Thymus (tissue), 11 donors: ENCODE results near the gene PGBD5. TPM values are rescaled to one million over a fixed set of nuclear protein-coding genes. Genes with fewer than 3 reads are reported as not detected.

ENCODE experiments used
- DNase-seq, 9 donors: peaks; one replicate each; pipeline ENCODE4 v3.0.0-alpha.2; 2013; ENCODE audit warnings: low spot score in 9 of 9, low read depth in 6 of 9, missing footprints in 1 of 9
- H3K27ac ChIP-seq, 2 donors: one replicate each; pipeline ENCODE4 v1.5.1; 2013; ENCODE audit warnings: control low read depth in 1 of 2, low read depth in 1 of 2, low read length in 1 of 2, mild to moderate bottlenecking in 1 of 2, moderate library complexity in 1 of 2
- H3K27me3 ChIP-seq, 2 donors: one replicate each; pipeline ENCODE4 v1.5.1; 2013; ENCODE audit warnings: low read length in 1 of 2; ENCODE audit not compliant: control insufficient read depth in 2 of 2, insufficient read depth in 1 of 2
- H3K36me3 ChIP-seq, 2 donors: one replicate each; pipeline ENCODE4 v1.5.1; 2013; ENCODE audit warnings: low read length in 1 of 2, mild to moderate bottlenecking in 1 of 2, moderate library complexity in 1 of 2; ENCODE audit not compliant: control insufficient read depth in 2 of 2, insufficient read depth in 2 of 2
- H3K4me1 ChIP-seq, 2 donors: one replicate each; pipeline ENCODE4 v1.5.1; 2013; ENCODE audit warnings: low read length in 2 of 2; ENCODE audit not compliant: control insufficient read depth in 2 of 2, insufficient read depth in 2 of 2
- H3K4me3 ChIP-seq, 2 donors: one replicate each; pipeline ENCODE4 v1.5.1; 2013; ENCODE audit warnings: low read length in 2 of 2, control low read depth in 1 of 2, mild to moderate bottlenecking in 1 of 2
- H3K9me3 ChIP-seq, 2 donors: one replicate each; pipeline ENCODE4 v1.5.1; 2013; ENCODE audit warnings: low read length in 1 of 2, mild to moderate bottlenecking in 1 of 2; ENCODE audit not compliant: control insufficient read depth in 2 of 2, insufficient read depth in 1 of 2
- WGBS: extraction: QIAGEN DNeasy Blood & Tissue Kit; methylation state at CpG from one replicate; pipeline ENCODE4 v1.1.7; 2013; 5-methylcytosine and 5-hydroxymethylcytosine counted together
- polyA plus RNA-seq: library from polyadenylated mRNA; stranded (reverse); fragments of 200-250 nt; gene quantifications from one replicate; pipeline ENCODE4 v1.2.3, GENCODE V29; 2013
- total RNA-seq: library from RNA; stranded (reverse); fragments of 120-200 nt; gene quantifications from one replicate; pipeline ENCODE4 v1.2.4, GENCODE V29; 2013
- donor health status: healthy.

The PGBD5 gene
- total and polyA plus RNA-seq, 2 donors, result 2.1 to 4.4 TPM

GRCh38 chr1:230306169-230306568, 120.0 kb downstream of the PGBD5 start:
- H3K36me3 ChIP-seq, result no peaks in the 10 kb centered on the region
- H3K9me3 ChIP-seq, result no peaks in the 10 kb centered on the region
- DNase-seq, result no peak
- 81% methylated on average over 4 of the region's 4 CpGs for WGBS
- no peak overlapping the region for H3K4me3 ChIP-seq
- H3K27ac ChIP-seq, result no peak overlapping the region
- H3K4me1 ChIP-seq, result peaks cover 0 to 19% of the 10 kb centered on the region in 2 donors
- H3K27me3 ChIP-seq, result no peaks in the 10 kb centered on the region

GRCh38 chr1:230303822-230304221, 122.3 kb downstream of the PGBD5 start:
- H3K4me3 ChIP-seq, result no peak overlapping the region
- H3K4me1 ChIP-seq, result peaks cover 0 to 29% of the 10 kb centered on the region in 2 donors
- no peaks in the 10 kb centered on the region for H3K36me3 ChIP-seq
- no peak overlapping the region for H3K27ac ChIP-seq
- no peaks in the 10 kb centered on the region for H3K9me3 ChIP-seq
- 57% methylated on average over 6 of the region's 6 CpGs for WGBS
- no peaks in the 10 kb centered on the region for H3K27me3 ChIP-seq
- peak in 1 of 9 donors; percentile 20 for DNase-seq

DNA sequence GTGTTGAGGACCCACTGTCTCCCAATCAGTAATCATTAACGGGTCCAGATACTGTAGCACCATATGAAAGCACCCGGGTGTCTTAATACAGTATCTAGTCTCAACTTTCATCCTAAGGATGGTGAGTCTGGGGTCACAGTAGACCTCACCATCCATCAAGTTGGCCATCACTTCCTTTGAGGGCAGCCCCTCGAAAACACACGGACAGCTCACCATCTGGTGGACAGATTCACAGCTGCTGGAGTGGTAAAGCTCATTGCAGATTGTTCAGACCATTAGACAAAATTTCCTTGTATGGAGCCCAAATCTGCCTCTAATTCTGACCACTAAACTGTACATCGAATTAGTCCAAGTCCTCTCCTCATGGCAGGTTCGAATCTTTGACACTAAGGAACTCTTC, 123.1 kb downstream of the PGBD5 start:
- no peaks in the 10 kb centered on the region for H3K9me3 ChIP-seq
- no peaks in the 10 kb centered on the region for H3K36me3 ChIP-seq
- H3K4me3 ChIP-seq, result no peak overlapping the region
- DNase-seq, result no peak
- peaks cover 0 to 29% of the 10 kb centered on the region in 2 donors for H3K4me1 ChIP-seq
- H3K27me3 ChIP-seq, result no peaks in the 10 kb centered on the region
- 91% methylated on average over 6 of the region's 6 CpGs for WGBS
- H3K27ac ChIP-seq, result no peak overlapping the region

DNA sequence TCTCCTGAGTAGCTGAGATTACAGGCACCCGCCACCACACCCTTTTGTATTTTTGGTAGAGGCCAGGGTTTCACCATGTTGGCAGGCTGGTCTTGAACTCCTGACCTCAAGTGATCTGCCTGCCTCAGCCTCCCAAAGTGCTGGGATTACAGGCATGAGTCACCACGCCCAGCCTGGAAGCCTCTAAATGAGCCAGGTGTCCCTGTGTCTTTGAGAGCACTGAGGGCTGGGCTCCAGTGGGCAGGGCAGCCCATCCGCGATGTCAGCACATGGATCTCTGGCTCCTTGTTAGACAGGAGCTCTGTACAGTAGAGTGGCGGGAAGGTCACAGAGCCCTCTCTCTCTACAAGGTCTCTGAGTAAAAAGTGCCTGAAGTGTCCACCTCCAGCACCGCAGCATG, 124.3 kb downstream of the PGBD5 start:
- H3K27ac ChIP-seq, result no peak overlapping the region
- no peaks in the 10 kb centered on the region for H3K9me3 ChIP-seq
- no peak for DNase-seq
- no peak overlapping the region for H3K4me3 ChIP-seq
- no peaks in the 10 kb centered on the region for H3K36me3 ChIP-seq
- 98% methylated on average over 6 of the region's 6 CpGs for WGBS
- peaks cover 0 to 29% of the 10 kb centered on the region in 2 donors for H3K4me1 ChIP-seq
- H3K27me3 ChIP-seq, result no peaks in the 10 kb centered on the region

GRCh38 chr1:230301322-230301721, 124.8 kb downstream of the PGBD5 start:
- Histone ChIP-seq H3K27me3 (no peaks in the 10 kb centered on the region), H3K4me1 (peaks cover 0 to 29% of the 10 kb centered on the region in 2 donors), H3K36me3 (no peaks in the 10 kb centered on the region), H3K27ac (no peak overlapping the region), H3K9me3 (no peaks in the 10 kb centered on the region), H3K4me3 (no peak overlapping the region)
- WGBS, result 93% methylated on average over 8 of the region's 8 CpGs
- no peak for DNase-seq

- 91% methylated on average over 26 of the region's 26 CpGs for WGBS
- Histone ChIP-seq H3K27me3 (no peaks in the 10 kb centered on the region), H3K4me1 (peaks cover 0 to 29% of the 10 kb centered on the region in 2 donors), H3K27ac (no peak overlapping the region), H3K9me3 (no peaks in the 10 kb centered on the region), H3K4me3 (no peak overlapping the region), H3K36me3 (no peaks in the 10 kb centered on the region)
- no peak for DNase-seq
Measured at GRCh38 chr1:230300322-230301301, 125.5 kb downstream of the PGBD5 start.

DNA sequence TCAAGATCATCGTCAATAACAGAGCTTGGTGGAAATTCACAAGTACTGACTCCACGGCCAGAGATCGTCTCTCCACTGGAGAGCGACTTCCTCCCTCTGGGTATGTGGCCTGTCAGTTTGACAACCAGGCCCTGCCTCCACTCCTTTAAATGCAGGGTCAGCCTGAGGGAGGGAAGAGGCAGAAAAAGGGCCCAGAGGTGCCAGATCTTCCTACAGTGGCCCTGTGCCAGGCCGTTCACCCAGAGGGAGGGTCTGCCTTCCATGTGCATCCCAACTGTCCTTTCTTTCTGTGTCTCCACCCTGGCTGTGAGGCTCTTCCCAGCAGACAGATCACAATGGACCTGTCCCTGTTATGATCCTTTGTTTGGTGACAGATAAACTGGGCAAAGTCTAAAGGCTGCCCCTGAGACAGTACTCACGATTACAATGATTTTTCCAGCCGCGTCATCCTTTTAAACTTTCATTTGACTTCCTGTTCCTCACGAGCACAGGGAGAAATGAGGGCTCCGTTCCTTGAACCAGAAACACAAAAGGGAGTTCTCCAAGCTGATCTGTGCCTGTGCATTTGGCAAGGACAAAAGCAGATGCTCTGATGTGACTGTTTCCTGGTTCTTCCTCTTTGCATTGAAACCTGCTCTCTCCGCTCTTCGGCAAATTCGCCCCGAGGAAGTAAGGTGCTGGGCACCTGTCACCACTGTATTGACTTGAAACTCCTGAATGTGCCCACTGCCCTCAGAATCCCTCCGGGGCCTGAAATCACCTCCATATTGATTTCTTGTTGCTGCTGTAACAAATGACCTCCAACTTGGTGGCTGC, 126.7 kb downstream of the PGBD5 start:
- no peak overlapping the region for H3K27ac ChIP-seq
- WGBS, result 89% methylated on average over 15 of the region's 15 CpGs
- H3K36me3 ChIP-seq, result no peaks in the 10 kb centered on the region
- DNase-seq, result no peak
- H3K9me3 ChIP-seq, result no peaks in the 10 kb centered on the region
- peaks cover 0 to 29% of the 10 kb centered on the region in 2 donors for H3K4me1 ChIP-seq
- no peaks in the 10 kb centered on the region for H3K27me3 ChIP-seq
- no peak overlapping the region for H3K4me3 ChIP-seq

- Histone ChIP-seq H3K9me3 (no peaks in the 10 kb centered on the region), H3K36me3 (no peaks in the 10 kb centered on the region), H3K27me3 (no peaks in the 10 kb centered on the region), H3K27ac (no peak overlapping the region), H3K4me3 (no peak overlapping the region), H3K4me1 (peaks cover 7 to 27% of the 10 kb centered on the region in 2 donors)
- DNase-seq, result no peak
- 70% methylated on average over 3 of the region's 3 CpGs for WGBS
Measured at GRCh38 chr1:230295367-230295766, 130.8 kb downstream of the PGBD5 start.

- DNase-seq, result no peak
- Histone ChIP-seq H3K27ac (no peak overlapping the region), H3K4me3 (no peak overlapping the region), H3K27me3 (no peaks in the 10 kb centered on the region), H3K9me3 (peaks cover 0 to 2% of the 10 kb centered on the region in 2 donors), H3K4me1 (peaks cover 7 to 18% of the 10 kb centered on the region in 2 donors), H3K36me3 (no peaks in the 10 kb centered on the region)
- 94% methylated on average over 7 of the region's 7 CpGs for WGBS
Measured at GRCh38 chr1:230293390-230293700, 132.8 kb downstream of the PGBD5 start.
